A549 (cell line): ENCODE results near the gene PLEKHA8. TPM values are rescaled to one million over a fixed set of nuclear protein-coding genes. Genes with fewer than 3 reads are reported as not detected.

Experiments
- ATAC-seq, 2 experiments: fragments of 200-7000 bp in 1 of 2; fragments of >200 bp in 1 of 2; cut with Nextera tagmentation in 1 of 2; cut with Tn5 transposase in 1 of 2; 3 replicates each; pipeline versions ENCODE4 v1.8.0 to v1.9.1; 2018 to 2020; ENCODE audit warnings: mild to moderate bottlenecking in 1 of 2, moderate library complexity in 1 of 2
- CTCF ChIA-PET: fragments of 300-600 bp; sonication (Branson Sonifier 250); formaldehyde crosslinking; extraction: SDS; loops from one replicate; lab custom pipeline; 2021; ENCODE audit warnings: antibody characterized with exemption, inconsistent platforms; lab: Yijun Ruan, JAX
- POLR2A ChIA-PET: fragments of 350-600 bp; formaldehyde crosslinking; extraction: SDS; loops from one replicate; lab custom pipeline; 2021; ENCODE audit warnings: antibody characterized with exemption, inconsistent platforms; lab: Yijun Ruan, JAX
- DNase-seq, 2 experiments: peaks; one replicate each; pipeline versions ENCODE4 v3.0.0 to v3.0.0-alpha.2; 2011 to 2016; ENCODE audit warnings: low read depth in 1 of 2, low spot score in 1 of 2
- FAIRE-seq: peaks from 2 replicates; lab custom pipeline; 2011; peaks lifted over from hg19 to GRCh38; lab: Jason Lieb, UNC
- H3K27ac ChIP-seq, 2 experiments: fragments of >200 bp; sonication (Bioruptor Twin); formaldehyde crosslinking; 3 replicates each; pipeline ENCODE4 v1.5.1; 2016 to 2017
- H3K4me1 ChIP-seq: fragments of >200 bp; sonication (Bioruptor Twin); formaldehyde crosslinking; 3 replicates; pipeline ENCODE4 v1.6.1; 2016
- H3K4me2 ChIP-seq: fragments of >200 bp; sonication (Bioruptor Twin); formaldehyde crosslinking; 3 replicates; pipeline ENCODE4 v1.6.1; 2016
- H3K4me3 ChIP-seq: fragments of >200 bp; sonication (Bioruptor Twin); formaldehyde crosslinking; 3 replicates; pipeline ENCODE4 v1.5.1; 2016
- H3K9me3 ChIP-seq: fragments of >200 bp; sonication (Bioruptor Twin); formaldehyde crosslinking; 3 replicates; pipeline ENCODE4 v1.6.1; 2016
- BHLHE40 ChIP-seq: IDR thresholded peaks from 2 replicates; pipeline ENCODE4 v1.6.1; 2012; ENCODE audit warnings: low read depth, low read length, inconsistent platforms
- CBX8 ChIP-seq: fragments of 200-600 bp; sonication (generic); IDR thresholded peaks from 2 replicates; pipeline ENCODE4 v1.6.1; 2016
- EHMT2 ChIP-seq: fragments of 200-600 bp; sonication (generic); IDR thresholded peaks from 2 replicates; pipeline ENCODE4 v1.6.1; 2016; ENCODE audit warnings: antibody characterized with exemption, low read depth, mild to moderate bottlenecking, moderate library complexity
- EP300 ChIP-seq, 2 experiments: fragments of >200 bp; sonication (Bioruptor Twin); formaldehyde crosslinking; IDR thresholded peaks; 2 replicates in 1 of 2; 3 replicates in 1 of 2; pipeline ENCODE4 v1.6.1; 2016 to 2017
- ESRRA ChIP-seq: fragments of 150-350 bp; IDR thresholded peaks from 2 replicates; pipeline ENCODE4 v1.6.1; 2014; ENCODE audit warnings: mild to moderate bottlenecking, low read length, borderline replicate concordance
- GATA3 ChIP-seq: IDR thresholded peaks from 2 replicates; pipeline ENCODE4 v1.6.1; 2012; ENCODE audit warnings: borderline replicate concordance
- NPAS2 ChIP-seq: fragments of 250-450 bp; sonication (Bioruptor Pico); IDR thresholded peaks from 2 replicates; pipeline ENCODE4 v1.8.0; 2022; ENCODE audit warnings: mild to moderate bottlenecking, moderate library complexity, borderline replicate concordance
- POLR2A ChIP-seq: IDR thresholded peaks from 2 replicates; pipeline ENCODE4 v1.6.1; 2012; ENCODE audit warnings: mild to moderate bottlenecking, low read length
- RARB ChIP-seq: fragments of 250-450 bp; sonication (Bioruptor Pico); IDR thresholded peaks from 2 replicates; pipeline ENCODE4 v1.8.0; 2021; ENCODE audit warnings: mild to moderate bottlenecking, moderate library complexity
- RNF2 ChIP-seq: fragments of 200-600 bp; sonication (generic); IDR thresholded peaks from 2 replicates; pipeline ENCODE4 v1.6.1; 2016; ENCODE audit warnings: low read depth, mild to moderate bottlenecking, antibody characterized with exemption, moderate library complexity, borderline replicate concordance
- TFCP2L1 ChIP-seq: fragments of 250-450 bp; sonication (Bioruptor Pico); IDR thresholded peaks from 2 replicates; pipeline ENCODE4 v1.5.0; 2021; ENCODE audit warnings: mild to moderate bottlenecking
- ZC3H11A ChIP-seq: fragments of 450-650 bp; IDR thresholded peaks from 2 replicates; pipeline ENCODE4 v1.6.1; 2014; ENCODE audit warnings: antibody characterized with exemption, mild to moderate bottlenecking
- ZFP36 ChIP-seq: fragments of 450-650 bp; IDR thresholded peaks from 2 replicates; pipeline ENCODE4 v1.6.1; 2014; ENCODE audit warnings: borderline replicate concordance; ENCODE audit not compliant: partially characterized antibody
- WGBS: methylation state at CpG from one replicate; pipeline ENCODE4 v1.1.6; 2017; ENCODE audit errors: missing lambda C conversion rate; 5-methylcytosine and 5-hydroxymethylcytosine counted together
- polyA plus RNA-seq, 4 experiments: library from polyadenylated mRNA; depleted of rRNA in 3 of 4; stranded (reverse); fragments of >200 nt; fragmentation: RNase III in 1 of 4; extraction: RNeasy Plus Mini Kit Qiagen cat#74134 plus additional on column Dnase treatment in 1 of 4; gene quantifications; 2 replicates in 3 of 4; 3 replicates in 1 of 4; pipeline ENCODE4 v1.2.3, GENCODE V29; 2011 to 2017
- TF ChIP-seq, protein P1 (sequence below): fragments of 150-350 bp; IDR thresholded peaks from 2 replicates; pipeline ENCODE4 v1.6.1; 2014; ENCODE audit warnings: low read depth, mild to moderate bottlenecking, low read length
- TF ChIP-seq, protein P2 (sequence below): fragments of >200 bp; sonication (Bioruptor Twin); formaldehyde crosslinking; IDR thresholded peaks from 3 replicates; pipeline ENCODE4 v1.6.1; 2016
- TF ChIP-seq, protein P3 (sequence below): fragments of 200-600 bp; sonication (generic); IDR thresholded peaks from 2 replicates; pipeline ENCODE4 v1.6.1; 2016; ENCODE audit warnings: antibody characterized with exemption, mild to moderate bottlenecking, moderate library complexity

PLEKHA8 gene
- polyA plus RNA-seq, 2 of the 4 experiments (the other 2 are of a cell fraction): 5.9 to 10.9 TPM

DNA sequence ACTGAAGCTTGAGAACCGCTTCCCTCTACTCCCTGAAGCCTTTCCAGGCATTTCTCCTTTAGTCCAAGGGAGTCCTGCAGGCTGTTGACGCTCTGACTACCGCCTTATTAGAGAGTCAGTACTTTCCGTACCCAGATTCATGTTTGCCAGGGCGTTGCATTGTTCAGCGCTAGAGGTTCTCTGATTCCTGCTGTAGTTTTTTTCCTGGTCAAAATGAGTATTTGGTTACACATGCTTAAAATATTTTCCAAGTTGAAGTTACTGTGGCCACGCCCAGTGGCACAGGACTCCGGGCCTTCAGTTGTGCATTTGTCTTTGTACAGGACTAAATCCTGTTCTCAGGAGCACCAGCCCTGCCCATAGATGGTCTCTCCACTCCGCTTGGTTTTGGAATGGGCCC is 114.5 kb downstream of the PLEKHA8 start (continued):
- TF ChIP-seq EHMT2 (no peak), RNF2 (no peak), GATA3 (no peak), CBX8 (no peak), NPAS2 (no peak), TFCP2L1 (CRISPR knock-in tag) (no peak)
- TF ChIP-seq, protein P1, sequence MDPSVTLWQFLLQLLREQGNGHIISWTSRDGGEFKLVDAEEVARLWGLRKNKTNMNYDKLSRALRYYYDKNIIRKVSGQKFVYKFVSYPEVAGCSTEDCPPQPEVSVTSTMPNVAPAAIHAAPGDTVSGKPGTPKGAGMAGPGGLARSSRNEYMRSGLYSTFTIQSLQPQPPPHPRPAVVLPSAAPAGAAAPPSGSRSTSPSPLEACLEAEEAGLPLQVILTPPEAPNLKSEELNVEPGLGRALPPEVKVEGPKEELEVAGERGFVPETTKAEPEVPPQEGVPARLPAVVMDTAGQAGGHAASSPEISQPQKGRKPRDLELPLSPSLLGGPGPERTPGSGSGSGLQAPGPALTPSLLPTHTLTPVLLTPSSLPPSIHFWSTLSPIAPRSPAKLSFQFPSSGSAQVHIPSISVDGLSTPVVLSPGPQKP: no peak
- TF ChIP-seq, protein P2, sequence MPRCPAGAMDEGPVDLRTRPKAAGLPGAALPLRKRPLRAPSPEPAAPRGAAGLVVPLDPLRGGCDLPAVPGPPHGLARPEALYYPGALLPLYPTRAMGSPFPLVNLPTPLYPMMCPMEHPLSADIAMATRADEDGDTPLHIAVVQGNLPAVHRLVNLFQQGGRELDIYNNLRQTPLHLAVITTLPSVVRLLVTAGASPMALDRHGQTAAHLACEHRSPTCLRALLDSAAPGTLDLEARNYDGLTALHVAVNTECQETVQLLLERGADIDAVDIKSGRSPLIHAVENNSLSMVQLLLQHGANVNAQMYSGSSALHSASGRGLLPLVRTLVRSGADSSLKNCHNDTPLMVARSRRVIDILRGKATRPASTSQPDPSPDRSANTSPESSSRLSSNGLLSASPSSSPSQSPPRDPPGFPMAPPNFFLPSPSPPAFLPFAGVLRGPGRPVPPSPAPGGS: no peak

DNA sequence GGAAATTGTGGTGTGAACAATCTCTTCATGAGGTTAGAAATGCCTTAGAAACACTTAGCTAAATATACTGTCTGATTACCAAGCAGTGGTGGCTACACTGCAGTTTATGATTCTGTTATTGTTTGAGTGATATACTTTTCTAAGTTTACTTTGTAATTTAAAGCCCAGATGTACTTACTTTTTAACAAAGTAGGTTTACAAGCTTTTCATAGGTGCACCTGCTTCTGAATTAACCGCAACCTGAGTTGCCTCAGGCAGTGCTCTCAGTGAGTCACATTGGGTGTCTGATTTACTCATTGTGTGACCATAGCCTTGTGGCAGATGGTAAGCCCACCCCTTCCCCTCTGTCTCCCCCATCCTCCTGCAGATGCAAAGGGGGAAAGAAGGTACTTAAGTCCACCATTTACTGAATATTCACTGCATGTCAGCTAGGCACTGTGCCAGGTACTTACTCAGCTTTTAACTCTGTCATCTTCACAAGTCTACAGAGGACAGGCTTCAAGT is 115.6 kb downstream of the PLEKHA8 start:
- TF ChIP-seq, protein P3, sequence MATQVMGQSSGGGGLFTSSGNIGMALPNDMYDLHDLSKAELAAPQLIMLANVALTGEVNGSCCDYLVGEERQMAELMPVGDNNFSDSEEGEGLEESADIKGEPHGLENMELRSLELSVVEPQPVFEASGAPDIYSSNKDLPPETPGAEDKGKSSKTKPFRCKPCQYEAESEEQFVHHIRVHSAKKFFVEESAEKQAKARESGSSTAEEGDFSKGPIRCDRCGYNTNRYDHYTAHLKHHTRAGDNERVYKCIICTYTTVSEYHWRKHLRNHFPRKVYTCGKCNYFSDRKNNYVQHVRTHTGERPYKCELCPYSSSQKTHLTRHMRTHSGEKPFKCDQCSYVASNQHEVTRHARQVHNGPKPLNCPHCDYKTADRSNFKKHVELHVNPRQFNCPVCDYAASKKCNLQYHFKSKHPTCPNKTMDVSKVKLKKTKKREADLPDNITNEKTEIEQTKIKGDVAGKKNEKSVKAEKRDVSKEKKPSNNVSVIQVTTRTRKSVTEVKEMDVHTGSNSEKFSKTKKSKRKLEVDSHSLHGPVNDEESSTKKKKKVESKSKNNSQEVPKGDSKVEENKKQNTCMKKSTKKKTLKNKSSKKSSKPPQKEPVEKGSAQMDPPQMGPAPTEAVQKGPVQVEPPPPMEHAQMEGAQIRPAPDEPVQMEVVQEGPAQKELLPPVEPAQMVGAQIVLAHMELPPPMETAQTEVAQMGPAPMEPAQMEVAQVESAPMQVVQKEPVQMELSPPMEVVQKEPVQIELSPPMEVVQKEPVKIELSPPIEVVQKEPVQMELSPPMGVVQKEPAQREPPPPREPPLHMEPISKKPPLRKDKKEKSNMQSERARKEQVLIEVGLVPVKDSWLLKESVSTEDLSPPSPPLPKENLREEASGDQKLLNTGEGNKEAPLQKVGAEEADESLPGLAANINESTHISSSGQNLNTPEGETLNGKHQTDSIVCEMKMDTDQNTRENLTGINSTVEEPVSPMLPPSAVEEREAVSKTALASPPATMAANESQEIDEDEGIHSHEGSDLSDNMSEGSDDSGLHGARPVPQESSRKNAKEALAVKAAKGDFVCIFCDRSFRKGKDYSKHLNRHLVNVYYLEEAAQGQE: no peak
- TF ChIP-seq ZC3H11A (no peak), EP300 (IDR thresholded peaks at IDR 0.05) (no peak), POLR2A (no peak), BHLHE40 (no peak), ESRRA (no peak), RARB (CRISPR knock-in tag) (no peak), EHMT2 (no peak)
- ATAC-seq (no peak), FAIRE-seq (no peak), DNase-seq (no peak)
- peaks cover 16% of the 10 kb centered on the region for H3K4me1 ChIP-seq
- H3K27ac ChIP-seq: no peak overlapping the region
- H3K4me2 ChIP-seq: no peak overlapping the region
- H3K9me3 ChIP-seq: no peaks in the 10 kb centered on the region
- POLR2A ChIA-PET: no interaction called here
- WGBS: 88% methylated on average over 1 of the region's 1 CpG
- CTCF ChIA-PET: interaction anchor here (0.8 to 1.4 kb wide), 3 partner anchors 13 to 70 kb away, joined by 3 to 4 read pairs (median 3); no protein-coding TSS in a partner anchor
- H3K4me3 ChIP-seq: no peak overlapping the region

DNA sequence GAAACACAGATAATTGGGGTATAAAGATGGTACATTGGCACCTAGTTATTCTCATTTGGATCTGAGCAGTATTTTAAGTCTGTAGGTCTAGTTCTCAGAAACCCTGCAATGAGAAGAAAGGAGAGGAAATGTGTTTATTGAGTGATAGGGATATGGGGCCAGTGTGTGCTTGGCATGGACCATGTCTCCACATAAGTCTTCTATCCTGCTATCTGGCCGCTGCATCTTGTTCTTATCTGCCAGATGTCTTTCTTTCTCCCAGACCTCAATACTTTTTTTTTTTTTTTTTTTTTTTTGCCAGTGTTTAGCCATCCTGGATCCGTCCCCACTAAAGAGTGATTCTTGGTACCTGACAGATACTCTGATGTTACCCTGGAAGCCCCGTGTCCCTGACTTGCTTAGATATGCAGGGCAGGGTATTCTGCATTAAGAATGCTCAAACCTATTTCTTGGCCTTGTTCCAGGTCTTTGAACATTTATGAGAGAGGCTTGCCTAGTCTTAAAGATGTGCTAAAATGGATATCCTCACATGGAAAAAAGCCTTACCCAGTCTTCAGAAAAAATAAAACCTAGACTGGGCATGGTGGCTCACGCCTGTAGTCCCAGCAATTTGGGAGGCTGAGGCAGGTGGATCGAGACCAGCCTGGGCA is 116.6 kb downstream of the PLEKHA8 start:
- DNase-seq (no peak), ATAC-seq (no peak), FAIRE-seq (no peak)
- Histone ChIP-seq H3K4me3 (no peak overlapping the region), H3K9me3 (no peaks in the 10 kb centered on the region), H3K27ac (no peak overlapping the region), H3K4me2 (no peak overlapping the region), H3K4me1 (peaks cover 16% of the 10 kb centered on the region)
- CTCF ChIA-PET: interaction anchor here (1.4 kb wide), 1 partner anchor 71 kb away, joined by 4 read pairs; no protein-coding TSS in a partner anchor
- 72% methylated on average over 5 of the region's 5 CpGs for WGBS
- POLR2A ChIA-PET: no interaction called here
- TF ChIP-seq ZFP36: no peak
